Calu3 (cell line): ENCODE measurements around the gene TRIM32. TPM values are rescaled to one million over a fixed set of nuclear protein-coding genes. Genes with fewer than 3 reads are reported as not detected.

Experiments
- BruUV-seq: library from RNA; stranded (reverse); fragments of 400-500 nt; replicated peaks from 2 replicates; lab custom pipeline; 2021; lab: Mats Ljungman, UMichigan
- CTCF ChIA-PET: fragments of 300-600 bp; sonication (Branson Sonifier 250); formaldehyde crosslinking; loops from one replicate; lab custom pipeline; 2022; ENCODE audit warnings: antibody characterized with exemption; lab: Charles Lee
- DNase-seq: peaks from one replicate; pipeline ENCODE4 v3.0.0; 2022
- H3K27ac Mint-ChIP-seq: one replicate; pipeline ENCODE4 v1.8.0; 2022; ENCODE audit warnings: mixed read lengths; ENCODE audit not compliant: unreplicated experiment
- H3K27me3 Mint-ChIP-seq: one replicate; pipeline ENCODE4 v1.8.0; 2022; ENCODE audit warnings: mixed read lengths; ENCODE audit not compliant: unreplicated experiment
- H3K36me3 Mint-ChIP-seq: one replicate; pipeline ENCODE4 v1.8.0; 2022; ENCODE audit warnings: mild to moderate bottlenecking, moderate library complexity, mixed read lengths; ENCODE audit not compliant: insufficient read depth, unreplicated experiment
- H3K4me1 Mint-ChIP-seq: one replicate; pipeline ENCODE4 v1.8.0; 2022; ENCODE audit warnings: mild to moderate bottlenecking, low read depth, mixed read lengths; ENCODE audit not compliant: unreplicated experiment
- H3K4me3 Mint-ChIP-seq: one replicate; pipeline ENCODE4 v1.8.0; 2022; ENCODE audit warnings: mild to moderate bottlenecking, low read depth, moderate library complexity, mixed read lengths; ENCODE audit not compliant: unreplicated experiment
- H3K9me3 Mint-ChIP-seq: one replicate; pipeline ENCODE4 v1.8.0; 2022; ENCODE audit warnings: low read depth, mixed read lengths; ENCODE audit not compliant: unreplicated experiment
- CTCF ChIP-seq: fragments of 200-600 bp; IDR thresholded peaks from one replicate; pipeline ENCODE4 v1.8.0; 2022; ENCODE audit warnings: antibody characterized with exemption; ENCODE audit not compliant: unreplicated experiment
- intact Hi-C: fragments of 100-400 bp; cut with micrococcal nuclease; formaldehyde crosslinking; loops from one replicate; pipeline ENCODE4 v1.10.0; 2022; ENCODE audit not compliant: unreplicated experiment
- total RNA-seq: library from RNA; stranded (reverse); gene quantifications from 2 replicates; pipeline ENCODE4 v1.2.3, GENCODE V29; 2022

Gene TRIM32
- total RNA-seq, 1 experiment from 2014 or later, result 9.3 TPM

- H3K27ac Mint-ChIP-seq, result no peak overlapping the region
- no peak for TF ChIP-seq CTCF
- intact Hi-C loops, result no loop called here
Measured at GRCh38 chr9:116721411-116721810, 34.3 kb downstream of the TRIM32 start.

GRCh38 chr9:116721944-116722343 is 34.8 kb downstream of the TRIM32 start:
- no peaks in the 10 kb centered on the region for H3K36me3 Mint-ChIP-seq
- CTCF ChIA-PET, result no interaction called here
- intact Hi-C loops, result no loop called here

More at GRCh38 chr9:116721411-116721810, 34.3 kb downstream of the TRIM32 start:
- CTCF ChIA-PET, result no interaction called here
- H3K36me3 Mint-ChIP-seq, result no peaks in the 10 kb centered on the region
- H3K4me1 Mint-ChIP-seq, result no peaks in the 10 kb centered on the region
- no peaks in the 10 kb centered on the region for H3K9me3 Mint-ChIP-seq
- no TSS peak for BruUV-seq
- H3K27me3 Mint-ChIP-seq, result peaks cover 3% of the 10 kb centered on the region
- no peak overlapping the region for H3K4me3 Mint-ChIP-seq
- DNase-seq, result no peak

GRCh38 chr9:116724123-116724522 is 37.0 kb downstream of the TRIM32 start:
- Mint-ChIP-seq H3K27me3 (peaks cover 15% of the 10 kb centered on the region), H3K4me1 (no peaks in the 10 kb centered on the region), H3K27ac (no peak overlapping the region), H3K4me3 (no peak overlapping the region), H3K9me3 (no peaks in the 10 kb centered on the region), H3K36me3 (no peaks in the 10 kb centered on the region)
- CTCF ChIA-PET, result interaction anchor here (0.6 kb wide), 1 partner anchor 145 kb away, joined by 3 read pairs; no protein-coding TSS in a partner anchor
- DNase-seq, result no peak
- intact Hi-C loops, result no loop called here
- BruUV-seq, result no TSS peak
- TF ChIP-seq CTCF, result no peak

More at GRCh38 chr9:116721944-116722343, 34.8 kb downstream of the TRIM32 start:
- H3K4me1 Mint-ChIP-seq, result no peaks in the 10 kb centered on the region
- H3K27me3 Mint-ChIP-seq, result peaks cover 8% of the 10 kb centered on the region
- H3K9me3 Mint-ChIP-seq, result no peaks in the 10 kb centered on the region
- BruUV-seq, result no TSS peak
- no peak for DNase-seq
- H3K27ac Mint-ChIP-seq, result no peak overlapping the region
- H3K4me3 Mint-ChIP-seq, result no peak overlapping the region
- TF ChIP-seq CTCF, result no peak

GRCh38 chr9:116726602-116727001 is 39.5 kb downstream of the TRIM32 start:
- H3K4me3 Mint-ChIP-seq, result no peak overlapping the region
- H3K27ac Mint-ChIP-seq, result no peak overlapping the region
- no peaks in the 10 kb centered on the region for H3K4me1 Mint-ChIP-seq
- H3K36me3 Mint-ChIP-seq, result no peaks in the 10 kb centered on the region
- peaks cover 15% of the 10 kb centered on the region for H3K27me3 Mint-ChIP-seq
- no TSS peak for BruUV-seq
- H3K9me3 Mint-ChIP-seq, result no peaks in the 10 kb centered on the region
- CTCF ChIA-PET, result interaction anchor here (0.6 kb wide), 1 partner anchor 1776 kb away, joined by 3 read pairs; no protein-coding TSS in a partner anchor
- intact Hi-C loops, result no loop called here
- no peak for DNase-seq
- no peak for TF ChIP-seq CTCF
